ENCODE data around the gene GMEB2. TPM values are rescaled to one million over a fixed set of nuclear protein-coding genes. Genes with fewer than 3 reads are reported as not detected.

Gene GMEB2
- polyA plus RNA-seq, 4 donors: 8.4 to 10.4 (median 9.6) TPM

DNA sequence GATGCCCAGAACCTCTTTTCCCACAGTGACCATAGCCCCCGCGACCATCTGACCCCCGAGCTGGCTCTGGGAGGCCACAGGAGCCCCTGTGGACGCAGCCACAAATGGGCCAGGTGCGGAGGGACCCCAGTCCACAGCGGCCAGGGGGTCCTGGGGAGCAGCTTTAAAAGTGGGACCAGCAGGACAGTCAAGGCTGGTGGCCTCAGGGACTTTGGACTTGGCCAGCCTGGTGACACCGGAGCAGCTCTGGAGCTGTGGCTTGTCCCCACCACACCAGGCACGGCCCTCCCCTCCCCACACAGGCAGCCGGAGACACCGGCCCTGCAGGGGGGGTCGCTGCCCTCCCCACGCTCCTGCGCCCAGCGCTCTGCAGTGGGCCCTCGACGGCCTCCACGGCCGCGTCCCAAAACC lies 69.4 kb downstream of the GMEB2 start:
- FAIRE-seq (no peak), DNase-seq (no peak)
- Histone ChIP-seq H3K27ac (ENCODE audit: low read depth in 1 of 3, low read length in 2 of 3) (no peak overlapping the region), H3K4me1 (ENCODE audit: control insufficient read depth in 3 of 3, insufficient read depth in 2 of 3, low read depth in 1 of 3, low read length in 2 of 3) (peaks cover 0 to 7% (median 0%) of the 10 kb centered on the region in 3 donors), H3K27me3 (ENCODE audit: control insufficient read depth in 3 of 3, insufficient read depth in 3 of 3, low read length in 3 of 3) (peaks cover 0 to 10% (median 0%) of the 10 kb centered on the region in 3 donors), H3K9me3 (ENCODE audit: control insufficient read depth in 2 of 2, insufficient read depth in 1 of 2, low read depth in 1 of 2, low read length in 1 of 2) (peaks cover 0 to 4% of the 10 kb centered on the region in 2 donors), H3K4me3 (ENCODE audit: low read depth in 1 of 3, low read length in 3 of 3) (no peak overlapping the region), H3K36me3 (ENCODE audit: control insufficient read depth in 3 of 3, insufficient read depth in 2 of 3, low read depth in 1 of 3, low read length in 3 of 3) (peaks cover 3 to 36% (median 8%) of the 10 kb centered on the region in 3 donors)
- WGBS, 3 donors: 90 to 95% (median 92%) methylated on average over 15 to 19 of the region's 19 CpGs

DNA sequence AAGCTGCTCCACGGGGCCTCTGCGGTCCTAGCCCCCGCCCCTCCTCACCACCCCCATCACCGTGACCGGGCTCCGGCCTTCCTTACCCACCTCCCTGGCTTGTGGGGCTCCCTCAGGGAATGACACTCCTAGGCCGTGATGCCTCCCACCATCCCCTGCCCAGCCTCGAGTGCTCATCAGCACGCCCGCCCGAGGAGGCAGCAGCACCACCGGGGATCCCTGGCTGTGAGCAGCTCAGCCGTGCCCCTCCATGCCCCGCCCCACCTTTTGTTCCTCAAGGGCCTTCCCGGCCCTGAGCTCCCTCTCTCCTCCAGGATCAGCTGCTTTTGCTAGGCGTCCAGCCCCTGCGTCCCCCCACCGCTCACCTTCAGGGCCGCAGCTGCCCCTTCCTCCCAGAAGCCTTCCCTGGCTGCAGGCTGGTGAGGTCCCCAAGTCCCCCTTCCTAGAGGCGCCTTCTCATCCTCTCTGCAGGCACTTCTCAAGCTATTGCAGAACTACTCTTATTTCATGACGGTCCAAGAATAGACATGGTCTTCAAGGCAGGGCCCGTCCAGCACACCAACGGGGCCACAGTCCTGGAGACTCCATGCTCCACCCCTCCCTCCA lies 69.9 kb downstream of the GMEB2 start:
- peaks cover 0 to 7% (median 0%) of the 10 kb centered on the region in 3 donors for H3K4me1 ChIP-seq (ENCODE audit: control insufficient read depth in 3 of 3, insufficient read depth in 2 of 3, low read depth in 1 of 3, low read length in 2 of 3)
- WGBS, 3 donors: 76 to 85% (median 84%) methylated on average over 22 to 23 of the region's 23 CpGs
- FAIRE-seq: no peak
- peaks cover 0 to 4% of the 10 kb centered on the region in 2 donors for H3K9me3 ChIP-seq (ENCODE audit: control insufficient read depth in 2 of 2, insufficient read depth in 1 of 2, low read depth in 1 of 2, low read length in 1 of 2)
- peaks cover 0 to 10% (median 0%) of the 10 kb centered on the region in 3 donors for H3K27me3 ChIP-seq (ENCODE audit: control insufficient read depth in 3 of 3, insufficient read depth in 3 of 3, low read length in 3 of 3)
- H3K4me3 ChIP-seq (ENCODE audit: low read depth in 1 of 3, low read length in 3 of 3): no peak overlapping the region
- peaks cover 3 to 31% (median 4%) of the 10 kb centered on the region in 3 donors for H3K36me3 ChIP-seq (ENCODE audit: control insufficient read depth in 3 of 3, insufficient read depth in 2 of 3, low read depth in 1 of 3, low read length in 3 of 3)
- H3K27ac ChIP-seq (ENCODE audit: low read depth in 1 of 3, low read length in 2 of 3): no peak overlapping the region
- no peak for DNase-seq

DNA sequence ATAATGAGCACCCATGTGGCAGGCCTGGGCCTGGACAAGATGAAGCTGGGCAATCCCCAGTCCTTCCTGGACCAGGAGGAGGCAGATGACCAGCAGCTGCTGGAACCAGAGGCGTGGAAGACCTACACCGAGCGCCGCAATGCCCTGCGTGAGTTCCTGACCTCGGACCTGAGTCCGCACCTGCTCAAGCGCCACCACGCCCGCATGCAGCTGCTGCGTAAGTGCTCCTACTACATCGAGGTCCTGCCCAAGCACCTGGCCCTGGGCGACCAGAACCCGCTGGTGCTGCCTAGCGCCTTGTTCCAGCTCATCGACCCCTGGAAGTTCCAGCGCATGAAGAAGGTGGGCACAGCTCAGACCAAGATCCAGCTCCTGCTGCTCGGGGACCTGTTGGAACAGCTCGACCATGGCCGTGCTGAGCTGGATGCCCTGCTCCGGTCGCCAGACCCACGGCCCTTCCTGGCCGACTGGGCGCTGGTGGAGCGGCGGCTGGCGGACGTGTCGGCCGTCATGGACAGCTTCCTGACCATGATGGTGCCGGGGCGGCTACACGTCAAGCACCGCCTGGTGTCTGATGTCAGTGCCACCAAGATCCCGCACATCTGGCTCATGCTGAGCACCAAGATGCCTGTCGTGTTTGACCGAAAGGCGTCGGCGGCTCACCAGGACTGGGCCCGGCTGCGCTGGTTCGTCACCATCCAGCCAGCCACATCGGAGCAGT lies 71.1 kb downstream of the GMEB2 start:
- no peak for DNase-seq
- Histone ChIP-seq H3K4me1 (ENCODE audit: control insufficient read depth in 3 of 3, insufficient read depth in 2 of 3, low read depth in 1 of 3, low read length in 2 of 3) (peaks cover 0 to 7% (median 0%) of the 10 kb centered on the region in 3 donors), H3K27me3 (ENCODE audit: control insufficient read depth in 3 of 3, insufficient read depth in 3 of 3, low read length in 3 of 3) (peaks cover 0 to 13% (median 0%) of the 10 kb centered on the region in 3 donors), H3K4me3 (ENCODE audit: low read depth in 1 of 3, low read length in 3 of 3) (no peak overlapping the region), H3K9me3 (ENCODE audit: control insufficient read depth in 2 of 2, insufficient read depth in 1 of 2, low read depth in 1 of 2, low read length in 1 of 2) (peaks cover 0 to 4% of the 10 kb centered on the region in 2 donors), H3K36me3 (ENCODE audit: control insufficient read depth in 3 of 3, insufficient read depth in 2 of 3, low read depth in 1 of 3, low read length in 3 of 3) (peaks cover 0 to 19% (median 4%) of the 10 kb centered on the region in 3 donors), H3K27ac (ENCODE audit: low read depth in 1 of 3, low read length in 2 of 3) (no peak overlapping the region)
- FAIRE-seq: no peak
- WGBS, 3 donors: 70 to 88% (median 72%) methylated on average over 43 to 45 of the region's 45 CpGs

DNA sequence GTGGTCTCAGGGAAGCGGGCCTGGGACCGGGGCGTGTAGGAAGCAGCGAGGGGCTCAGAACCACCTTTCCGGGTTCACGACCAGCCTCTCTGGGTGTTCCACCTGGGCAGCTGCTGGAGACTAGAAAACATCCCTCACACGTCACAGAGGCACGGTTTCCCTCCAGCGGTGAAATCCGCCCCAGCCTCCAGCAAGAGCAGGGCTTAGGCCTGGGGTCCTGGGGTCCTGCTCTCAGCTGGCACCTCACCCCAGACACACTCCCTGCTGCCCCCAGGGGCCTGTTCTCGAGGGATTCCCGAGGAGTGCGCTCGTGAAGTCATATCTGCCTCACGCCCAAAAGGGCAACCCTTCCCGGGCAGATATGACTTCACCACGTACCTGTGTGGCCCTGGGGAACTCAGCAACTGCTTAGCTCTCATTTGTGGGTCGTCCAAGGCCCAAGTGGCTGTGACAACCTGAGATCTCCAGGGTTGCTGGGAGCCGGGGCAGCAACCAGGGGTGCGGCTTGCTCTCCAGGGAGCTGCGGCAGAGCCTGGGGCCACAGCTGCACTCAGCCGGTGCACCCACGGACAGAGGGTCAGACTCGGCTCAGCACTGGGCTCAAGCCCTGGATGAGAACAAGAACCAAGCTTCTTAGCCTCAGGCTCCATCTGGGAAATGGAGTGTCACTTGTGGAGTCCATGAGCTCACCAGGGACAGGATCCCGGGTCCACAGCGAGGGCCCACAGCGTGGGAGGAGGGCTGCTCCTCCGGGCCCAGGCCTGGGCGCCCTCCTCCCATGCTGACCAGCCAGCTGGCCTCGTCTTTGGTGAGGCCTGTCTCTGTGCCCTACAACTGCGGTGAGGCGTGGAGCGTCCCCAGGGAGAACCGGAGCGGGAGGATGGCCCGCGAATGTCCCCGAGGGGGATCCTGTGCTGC lies 72.3 kb downstream of the GMEB2 start:
- FAIRE-seq: no peak
- Histone ChIP-seq H3K27me3 (ENCODE audit: control insufficient read depth in 3 of 3, insufficient read depth in 3 of 3, low read length in 3 of 3) (peaks cover 0 to 17% (median under 1%) of the 10 kb centered on the region in 3 donors), H3K27ac (ENCODE audit: low read depth in 1 of 3, low read length in 2 of 3) (no peak overlapping the region), H3K9me3 (ENCODE audit: control insufficient read depth in 2 of 2, insufficient read depth in 1 of 2, low read depth in 1 of 2, low read length in 1 of 2) (peaks cover 0 to 4% of the 10 kb centered on the region in 2 donors), H3K4me3 (ENCODE audit: low read depth in 1 of 3, low read length in 3 of 3) (peak overlapping the region in 2 of 3 donors; percentile 44 to 51), H3K36me3 (ENCODE audit: control insufficient read depth in 3 of 3, insufficient read depth in 2 of 3, low read depth in 1 of 3, low read length in 3 of 3) (peaks cover 0 to 7% (median 0%) of the 10 kb centered on the region in 3 donors), H3K4me1 (ENCODE audit: control insufficient read depth in 3 of 3, insufficient read depth in 2 of 3, low read depth in 1 of 3, low read length in 2 of 3) (peaks cover 0 to 7% (median 0%) of the 10 kb centered on the region in 3 donors)
- WGBS, 3 donors: 51 to 65% (median 56%) methylated on average over 35 to 38 of the region's 38 CpGs
- peak in 1 of 2 donors; percentile 41 for DNase-seq

DNA sequence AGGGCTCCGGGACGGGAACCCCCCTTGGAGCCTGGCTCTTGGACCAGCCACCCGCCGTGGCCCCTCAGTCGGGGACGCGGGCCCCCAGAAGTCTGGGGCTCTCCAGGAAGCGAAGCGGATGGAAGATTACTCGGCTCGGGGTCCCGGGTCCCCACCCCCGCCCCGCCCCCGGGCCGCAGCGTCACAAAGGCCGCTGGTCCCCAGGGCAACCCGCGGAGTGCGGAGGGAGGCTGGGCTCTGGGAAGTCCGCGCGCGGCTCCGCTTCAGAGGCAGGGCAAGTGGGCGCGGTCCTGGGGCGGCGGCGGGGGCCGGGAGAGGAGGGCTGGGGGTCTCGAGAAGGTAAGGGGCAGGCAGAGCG lies 73.0 kb downstream of the GMEB2 start, which contains the start of gene FNDC11:
TSS of gene FNDC11 (plus strand) at position 227 of the 358 bp plus-strand sequence. CDS start 1,505 bp downstream, outside the sequence.
- 2 to 4% (median 2%) methylated on average over 26 to 34 of the region's 34 CpGs for WGBS, 3 donors
- Histone ChIP-seq H3K27ac (ENCODE audit: low read depth in 1 of 3, low read length in 2 of 3) (no peak within 1 kb of the TSS), H3K27me3 (ENCODE audit: control insufficient read depth in 3 of 3, insufficient read depth in 3 of 3, low read length in 3 of 3) (peaks cover 0 to 22% (median 5%) of the 10 kb centered on the region in 3 donors), H3K4me1 (ENCODE audit: control insufficient read depth in 3 of 3, insufficient read depth in 2 of 3, low read depth in 1 of 3, low read length in 2 of 3) (peaks cover 0 to 7% (median 0%) of the 10 kb centered on the region in 3 donors), H3K9me3 (ENCODE audit: control insufficient read depth in 2 of 2, insufficient read depth in 1 of 2, low read depth in 1 of 2, low read length in 1 of 2) (peaks cover 0 to 4% of the 10 kb centered on the region in 2 donors), H3K4me3 (ENCODE audit: low read depth in 1 of 3, low read length in 3 of 3) (peak within 1 kb of the TSS in 2 of 3 donors; percentile 44 to 51), H3K36me3 (ENCODE audit: control insufficient read depth in 3 of 3, insufficient read depth in 2 of 3, low read depth in 1 of 3, low read length in 3 of 3) (peaks cover 0 to 4% (median 0%) of the 10 kb centered on the region in 3 donors)
- FAIRE-seq (no peak), DNase-seq (peak in 1 of 2 donors; percentile 71)

DNA sequence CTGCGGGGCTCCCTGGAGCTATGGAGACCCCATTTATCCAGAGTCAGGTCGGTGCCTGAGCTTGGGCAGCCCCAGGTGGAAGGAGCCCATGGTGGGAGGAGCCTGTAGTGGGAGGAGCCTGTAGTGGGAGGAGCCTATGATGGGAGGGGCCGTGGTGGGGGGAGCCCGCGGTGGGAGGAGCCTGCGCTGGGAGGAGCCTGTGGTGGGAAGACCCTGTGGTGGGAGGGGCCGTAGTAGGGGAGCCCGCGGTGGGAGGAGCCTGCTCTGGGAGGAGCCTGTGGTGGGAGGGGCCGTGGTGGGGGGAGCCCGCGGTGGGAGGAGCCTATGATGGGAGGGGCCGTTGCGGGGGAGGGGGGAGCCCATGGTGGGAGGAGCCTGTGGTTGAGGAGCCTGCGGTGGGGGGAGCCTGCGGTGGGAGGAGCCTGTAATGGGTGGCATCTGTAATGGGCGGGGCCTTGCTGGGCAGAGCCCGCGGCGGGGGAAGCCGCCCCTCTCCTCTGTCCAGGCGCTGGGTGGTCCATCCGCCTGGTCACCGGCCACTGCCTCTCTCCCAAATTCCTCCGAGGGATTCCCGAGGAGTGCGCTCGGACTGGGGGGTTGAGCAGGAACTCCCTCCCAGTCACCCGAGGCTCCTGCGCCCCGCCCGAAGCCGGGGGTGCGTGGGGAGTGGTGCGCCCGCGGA lies 73.5 kb downstream of the GMEB2 start:
- WGBS, 3 donors: 2 to 4% (median 4%) methylated on average over 28 to 36 of the region's 37 CpGs
- Histone ChIP-seq H3K4me1 (ENCODE audit: control insufficient read depth in 3 of 3, insufficient read depth in 2 of 3, low read depth in 1 of 3, low read length in 2 of 3) (peaks cover 0 to 7% (median 0%) of the 10 kb centered on the region in 3 donors), H3K9me3 (ENCODE audit: control insufficient read depth in 2 of 2, insufficient read depth in 1 of 2, low read depth in 1 of 2, low read length in 1 of 2) (peaks cover 0 to 4% of the 10 kb centered on the region in 2 donors), H3K27ac (ENCODE audit: low read depth in 1 of 3, low read length in 2 of 3) (no peak overlapping the region), H3K4me3 (ENCODE audit: low read depth in 1 of 3, low read length in 3 of 3) (peak overlapping the region in 2 of 3 donors; percentile 44 to 51), H3K36me3 (ENCODE audit: control insufficient read depth in 3 of 3, insufficient read depth in 2 of 3, low read depth in 1 of 3, low read length in 3 of 3) (no peaks in the 10 kb centered on the region), H3K27me3 (ENCODE audit: control insufficient read depth in 3 of 3, insufficient read depth in 3 of 3, low read length in 3 of 3) (peaks cover 0 to 27% (median 5%) of the 10 kb centered on the region in 3 donors)
- DNase-seq (peak in 1 of 2 donors; percentile 66), FAIRE-seq (no peak)

DNA sequence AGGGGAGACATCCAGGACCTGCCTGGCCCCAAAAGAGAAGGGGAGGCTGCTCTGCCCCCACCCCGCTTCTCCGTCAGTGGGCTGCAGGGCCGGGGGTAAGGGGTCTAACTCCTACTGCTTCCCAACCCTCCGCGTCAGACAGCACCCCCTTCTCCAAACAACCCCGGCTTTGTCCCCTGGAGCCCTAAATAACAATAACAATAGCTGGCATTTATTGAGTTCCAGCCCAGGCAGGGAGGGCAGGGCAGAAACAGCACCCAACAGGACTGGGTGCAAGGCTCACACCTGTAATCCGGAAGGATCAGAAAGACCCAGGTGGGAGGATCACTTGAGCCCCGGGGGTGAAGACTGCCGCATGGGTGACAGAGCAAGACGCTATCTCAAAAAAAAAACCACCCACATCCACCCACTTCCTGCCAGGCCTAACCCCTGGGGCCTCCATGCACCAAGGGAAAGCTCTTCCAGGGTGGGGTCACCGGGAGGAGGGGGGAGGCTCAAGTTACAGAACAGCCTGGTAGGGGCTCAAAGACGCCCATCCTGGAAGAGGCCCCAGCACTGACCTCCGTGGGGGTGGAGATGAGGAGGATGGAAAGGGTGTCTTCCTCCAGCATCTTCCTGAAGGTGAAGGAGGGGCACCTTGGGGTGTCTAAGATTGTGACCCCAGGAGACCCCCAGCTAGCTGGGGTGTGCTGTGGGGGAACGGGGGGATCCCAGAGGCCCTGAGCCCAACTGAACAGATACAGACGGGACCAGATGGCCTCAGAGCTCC lies 74.2 kb downstream of the GMEB2 start:
- FAIRE-seq (no peak), DNase-seq (no peak)
- peaks cover 0 to 4% of the 10 kb centered on the region in 2 donors for H3K9me3 ChIP-seq (ENCODE audit: control insufficient read depth in 2 of 2, insufficient read depth in 1 of 2, low read depth in 1 of 2, low read length in 1 of 2)
- no peaks in the 10 kb centered on the region for H3K36me3 ChIP-seq (ENCODE audit: control insufficient read depth in 3 of 3, insufficient read depth in 2 of 3, low read depth in 1 of 3, low read length in 3 of 3)
- H3K27ac ChIP-seq (ENCODE audit: low read depth in 1 of 3, low read length in 2 of 3): no peak overlapping the region
- H3K4me3 ChIP-seq (ENCODE audit: low read depth in 1 of 3, low read length in 3 of 3): no peak overlapping the region
- H3K4me1 ChIP-seq (ENCODE audit: control insufficient read depth in 3 of 3, insufficient read depth in 2 of 3, low read depth in 1 of 3, low read length in 2 of 3): peaks cover 0 to 7% (median 0%) of the 10 kb centered on the region in 3 donors
- peaks cover 0 to 33% (median 5%) of the 10 kb centered on the region in 3 donors for H3K27me3 ChIP-seq (ENCODE audit: control insufficient read depth in 3 of 3, insufficient read depth in 3 of 3, low read length in 3 of 3)
- WGBS, 3 donors: 25 to 30% (median 28%) methylated on average over 14 to 15 of the region's 15 CpGs

All from small intestine (tissue), 7 donors.